ENCODE data around the gene C10orf95.

- TF ChIP-seq CTCF (IDR thresholded peaks at IDR 0.05) (no peak), EZH2 (IDR thresholded peaks at IDR 0.05) (peak; percentile 46), EZH2phosphoT487 (IDR thresholded peaks at IDR 0.05) (no peak)
These were observed 29.4 kb downstream of the C10orf95 start for GRCh38 chr10:102421757-102422512.

Measured in neural progenitor cell (in vitro differentiated cells).